DMS79 (cell line): ENCODE results near the gene DGKH.

Experiments
- DNase-seq: peaks from one replicate; lab custom pipeline; 2025; lab: John Stamatoyannopoulos, UW

DGKH gene

GRCh38 chr13:42275506-42275905 is 227.1 kb downstream of the DGKH start:
- no peak for DNase-seq

- no peak for DNase-seq
Measured at GRCh38 chr13:42276683-42277082, 228.2 kb downstream of the DGKH start.

DNA sequence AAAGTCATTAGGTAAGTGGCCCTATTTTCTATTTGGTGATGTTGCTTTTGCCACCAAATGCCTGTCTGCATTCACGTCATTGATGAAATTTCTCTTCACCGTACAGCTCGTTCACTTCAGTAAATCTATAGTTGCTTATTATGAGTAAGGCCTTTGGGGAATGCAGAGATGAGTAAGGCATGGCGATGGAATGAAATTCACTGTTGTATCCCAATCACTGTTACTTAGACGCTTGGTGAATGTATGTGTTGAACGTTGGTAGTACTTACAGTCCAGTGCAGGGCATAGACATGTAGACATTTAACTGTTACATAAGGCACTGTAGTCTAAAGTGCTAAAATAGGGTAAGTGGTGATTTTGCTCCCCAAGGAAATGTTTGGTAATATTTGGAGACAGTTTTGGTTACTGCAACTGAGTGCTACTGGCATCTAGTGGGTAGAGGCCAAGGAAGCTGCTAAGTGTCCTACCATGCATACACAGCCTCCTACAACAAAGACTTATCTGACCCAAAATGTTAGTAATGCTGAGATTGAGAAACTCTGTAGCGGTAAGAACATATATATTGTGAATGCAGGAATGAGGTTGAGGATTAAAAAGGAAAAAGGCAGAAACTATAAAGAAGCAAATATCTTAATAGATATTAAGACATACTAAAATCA is 229.3 kb downstream of the DGKH start:
- DNase-seq, result no peak

GRCh38 chr13:42279080-42279479 is 230.6 kb downstream of the DGKH start:
- DNase-seq, result no peak

- no peak for DNase-seq
Measured at GRCh38 chr13:42279986-42280385, 231.5 kb downstream of the DGKH start.

GRCh38 chr13:42280537-42280936 is 232.1 kb downstream of the DGKH start:
- no peak for DNase-seq

DNA sequence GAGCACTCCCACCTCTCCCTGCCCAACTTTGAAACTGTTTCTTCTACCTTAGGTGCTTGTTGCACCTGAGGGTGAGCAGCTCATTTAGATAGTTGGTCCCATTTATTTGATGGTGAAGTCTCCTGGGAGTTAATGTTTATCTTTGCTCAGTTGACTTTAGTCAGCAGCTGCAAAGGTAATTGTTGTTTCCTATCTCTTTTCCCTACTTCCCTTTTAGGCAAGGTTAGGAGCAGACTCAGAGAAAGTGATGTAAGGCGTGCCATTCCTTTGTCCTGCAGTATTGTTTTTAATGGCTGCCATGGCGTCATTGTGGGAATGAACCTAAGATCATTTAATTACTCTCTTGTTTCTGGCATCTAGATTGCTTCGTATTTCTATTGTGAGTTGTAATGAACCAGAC is 235.1 kb downstream of the DGKH start:
- peak; percentile 42 for DNase-seq

DNA sequence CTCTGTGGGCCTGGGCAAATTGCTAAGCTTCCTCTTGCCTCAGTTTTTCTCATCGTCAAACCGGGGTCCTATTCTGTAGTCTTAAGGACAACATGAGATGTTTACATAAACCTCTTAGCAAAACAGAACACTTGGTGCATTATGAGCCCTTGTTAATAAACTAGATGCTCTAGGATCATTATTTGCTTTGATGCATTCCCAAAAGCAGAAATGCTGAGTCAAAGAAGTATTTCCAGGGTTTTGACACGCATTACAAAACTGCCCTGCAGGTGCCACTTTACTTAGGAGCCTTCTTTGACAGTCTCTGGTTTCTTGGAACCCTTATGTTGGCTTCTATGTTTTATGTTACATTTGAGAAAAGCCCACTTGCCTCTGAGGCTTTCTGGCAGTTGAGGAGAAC is 235.6 kb downstream of the DGKH start:
- DNase-seq, result peak; percentile 42
